Measurements from ENCODE around the gene ANKMY1.

Gene ANKMY1

DNA sequence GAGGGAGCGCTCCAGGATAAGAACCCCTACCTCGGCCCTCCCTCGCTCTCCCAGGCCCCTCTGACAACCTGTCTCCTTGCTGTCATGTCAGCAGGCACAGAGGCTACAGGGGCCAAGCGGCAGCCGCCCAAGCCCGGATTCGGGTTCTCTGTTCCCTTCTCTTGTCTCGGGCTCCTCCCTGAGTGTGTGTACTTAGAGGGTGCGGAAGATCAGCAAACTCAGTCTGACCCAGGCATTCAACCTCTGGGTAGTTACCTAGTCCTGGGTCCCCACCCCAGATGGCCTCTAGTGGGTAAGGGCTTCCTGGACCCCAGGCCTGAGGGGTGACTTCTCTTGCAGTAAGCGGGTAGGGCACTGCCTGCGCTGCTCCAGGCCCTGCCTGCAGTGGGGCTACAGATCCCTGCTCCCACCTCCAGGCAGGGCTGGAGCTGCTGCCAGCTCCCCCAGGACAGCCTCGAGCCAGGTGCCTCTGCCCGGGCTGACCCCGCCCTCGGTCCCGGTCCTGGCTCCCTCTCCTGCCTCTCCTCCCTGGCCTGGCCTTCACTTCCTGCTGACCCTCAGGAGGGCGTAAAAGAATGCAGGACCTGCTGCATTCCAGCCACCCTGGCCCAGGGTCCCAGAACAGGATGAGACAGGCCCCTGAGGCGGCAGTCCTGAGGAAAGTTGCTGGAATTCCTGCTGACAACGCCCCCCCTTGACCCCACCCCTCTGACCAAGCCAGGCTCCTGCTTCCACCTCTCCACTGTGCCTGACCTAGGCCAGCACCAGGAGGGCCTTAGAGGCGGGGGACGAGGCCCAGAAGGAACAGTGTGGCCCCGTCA is 100.4 kb downstream of the ANKMY1 start:
- DNase-seq = no peak

DNA sequence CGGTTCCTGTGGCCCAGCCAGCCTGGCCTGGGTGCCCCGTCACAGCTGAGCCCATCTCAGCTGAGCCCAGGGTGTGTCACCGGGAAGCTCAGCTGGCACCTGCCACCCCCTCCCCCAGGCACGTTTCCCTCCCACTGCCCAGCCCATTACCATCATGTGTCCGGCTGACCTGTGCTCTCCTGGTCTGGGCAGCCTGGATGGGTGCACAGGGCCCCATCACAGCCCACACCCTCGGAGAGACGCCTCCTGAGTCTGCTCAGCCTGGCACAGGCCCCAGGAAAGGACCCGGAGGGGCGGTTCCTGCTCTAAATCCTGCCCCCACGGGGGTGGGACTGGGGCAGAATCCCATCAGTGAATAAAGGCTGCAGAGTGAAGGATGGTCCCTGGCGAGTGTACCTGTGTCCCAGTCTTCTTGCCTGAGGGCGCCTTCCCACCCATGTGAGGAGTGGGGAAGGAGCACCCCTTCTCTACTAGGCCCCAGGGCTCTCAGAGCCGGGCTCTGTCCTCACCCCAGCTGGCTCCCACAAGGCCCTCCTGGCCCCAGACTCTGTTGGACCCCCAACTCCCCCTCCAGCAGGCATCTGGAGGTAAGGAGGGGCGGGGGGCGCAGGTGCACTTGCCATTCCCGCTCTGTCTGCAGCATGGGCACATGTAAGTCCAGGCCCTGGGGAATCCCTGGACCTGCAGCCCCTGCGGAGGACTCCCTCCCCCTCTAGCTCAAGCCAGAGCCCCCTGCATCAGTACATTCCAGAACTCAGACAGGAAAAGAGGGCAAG is 101.2 kb downstream of the ANKMY1 start:
- no peak for DNase-seq

DNA sequence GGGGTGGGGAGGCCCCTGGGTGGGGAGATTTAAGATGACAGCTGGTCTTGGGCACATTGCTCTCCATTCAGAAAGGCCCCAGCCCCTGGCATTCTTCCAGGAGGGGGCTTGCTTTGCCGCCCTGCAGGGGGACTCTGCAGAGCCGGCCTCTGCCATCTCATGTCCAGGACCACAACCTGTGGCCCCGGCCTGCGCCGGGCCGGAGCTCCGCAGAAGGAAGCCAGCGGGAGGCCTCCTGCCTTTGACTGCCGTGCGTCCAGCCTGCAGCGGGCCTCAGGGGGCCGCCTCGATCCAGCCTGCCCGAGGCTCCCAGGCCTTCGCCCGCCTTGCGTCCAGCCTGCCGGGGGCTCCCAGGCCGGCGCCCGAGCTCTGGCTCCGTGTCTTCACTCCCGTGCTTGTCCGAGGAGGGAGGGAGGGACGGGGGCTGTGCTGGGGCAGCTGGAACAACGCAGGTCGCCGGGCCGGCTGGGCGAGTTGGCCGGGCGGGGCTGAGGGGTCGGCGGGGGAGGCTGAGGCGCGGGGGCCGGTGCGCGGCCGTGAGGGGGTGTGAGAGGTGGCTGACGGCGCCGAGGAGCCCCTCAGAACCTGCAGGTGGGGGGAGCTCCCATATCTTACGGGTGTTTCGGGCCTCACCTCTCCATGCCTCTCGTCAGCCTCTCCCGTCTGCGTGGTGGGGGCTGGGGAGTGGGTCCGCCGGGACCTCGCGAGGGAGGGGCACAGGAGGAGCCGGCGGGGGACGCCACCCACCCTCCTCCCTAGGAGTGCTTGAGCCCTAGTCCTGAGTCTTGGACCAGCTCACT is 101.9 kb downstream of the ANKMY1 start:
- peak in 1 of 2 experiments; percentile 38 for DNase-seq

DNA sequence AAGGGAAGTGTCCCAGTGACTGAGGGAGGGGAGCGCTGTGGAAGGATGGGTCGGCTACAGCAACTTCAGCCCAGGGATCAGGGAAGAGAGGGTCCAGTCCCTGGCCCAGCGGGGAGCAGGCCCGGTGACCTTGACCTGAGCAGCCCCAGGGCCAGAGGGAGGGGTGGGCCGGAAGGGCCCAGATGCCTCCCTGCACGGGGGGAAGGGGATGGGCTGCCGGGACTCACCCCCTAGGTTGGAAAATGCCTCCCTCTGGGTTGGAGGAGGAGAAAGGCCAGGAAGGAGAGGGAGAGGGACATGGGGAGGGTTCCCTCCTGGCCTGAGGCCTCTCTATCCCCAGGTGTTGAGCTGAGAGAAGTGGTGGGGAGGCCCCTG is 102.5 kb downstream of the ANKMY1 start:
- no peak for DNase-seq

DNA sequence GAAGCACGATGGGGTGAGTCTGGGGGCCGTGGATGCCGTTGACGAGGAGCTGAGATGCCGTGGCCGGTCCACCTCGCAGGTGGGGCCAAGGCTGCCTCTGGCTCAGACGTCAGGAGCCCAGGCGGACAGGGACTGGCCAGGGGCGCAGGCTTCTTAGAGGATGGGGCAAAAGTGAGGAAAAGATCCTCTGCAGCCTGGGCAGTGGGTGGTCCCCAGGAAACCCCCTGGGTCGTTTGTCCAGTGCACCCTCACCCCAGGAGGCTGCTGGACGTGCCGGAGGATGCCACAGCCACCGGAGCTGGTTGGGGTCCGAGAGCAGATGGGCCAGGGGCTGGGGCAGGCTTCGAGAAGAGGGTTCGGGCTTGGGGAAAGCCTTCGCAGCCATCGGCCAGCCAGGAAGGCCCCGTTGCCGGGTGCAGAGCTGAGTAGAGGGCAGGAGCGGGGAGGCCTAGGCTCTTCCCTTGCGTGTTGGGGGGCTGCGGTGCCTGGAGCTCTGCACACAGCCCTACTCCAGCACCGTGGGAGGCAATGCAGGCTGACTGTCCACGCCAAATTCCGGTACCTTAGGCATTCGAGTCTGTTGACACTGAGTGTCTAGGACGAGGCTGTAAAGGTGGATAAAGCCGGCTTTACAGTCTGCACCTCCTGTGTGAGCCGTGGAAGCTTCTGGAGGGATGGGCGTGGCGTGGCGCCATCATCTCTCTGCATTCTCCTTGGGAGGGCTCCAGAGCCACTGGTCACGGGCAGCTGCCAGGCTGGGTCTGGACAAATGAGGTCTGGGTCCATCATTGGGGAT is 103.5 kb downstream of the ANKMY1 start:
- DNase-seq = no peak

DNA sequence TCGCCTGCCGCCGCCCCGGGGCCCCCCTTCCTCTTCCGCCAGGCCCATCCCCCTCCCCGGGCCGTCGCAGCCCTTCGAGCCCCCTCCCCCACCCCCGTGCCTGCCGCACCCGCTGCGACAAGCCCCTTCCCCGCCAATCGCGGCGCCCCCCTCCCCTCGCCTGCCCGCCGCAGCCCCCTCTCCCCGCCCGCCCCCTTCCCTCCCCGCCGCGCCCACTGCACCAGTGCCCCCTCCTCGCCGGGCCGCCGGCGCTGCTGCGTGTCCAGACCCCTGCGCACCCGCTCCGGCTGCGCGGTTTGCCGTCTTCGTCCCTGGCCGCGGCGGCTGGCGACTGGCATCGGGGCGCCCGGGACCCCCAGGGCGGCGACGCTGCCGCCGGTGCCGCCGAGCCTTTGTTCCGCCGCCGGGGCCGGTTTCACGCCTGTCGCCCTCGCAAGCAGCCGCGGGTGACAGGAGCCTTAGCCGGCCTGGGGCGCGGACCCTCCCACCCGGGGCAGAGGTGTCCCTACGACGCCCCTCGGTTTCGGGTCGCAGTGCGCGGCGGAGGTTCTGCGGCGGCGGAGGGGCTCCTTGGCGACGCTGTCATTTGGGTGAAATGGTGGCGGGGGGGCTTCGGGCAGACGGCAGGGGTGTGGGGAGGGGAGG is 104.2 kb downstream of the ANKMY1 start:
- DNase-seq = no peak

DNA sequence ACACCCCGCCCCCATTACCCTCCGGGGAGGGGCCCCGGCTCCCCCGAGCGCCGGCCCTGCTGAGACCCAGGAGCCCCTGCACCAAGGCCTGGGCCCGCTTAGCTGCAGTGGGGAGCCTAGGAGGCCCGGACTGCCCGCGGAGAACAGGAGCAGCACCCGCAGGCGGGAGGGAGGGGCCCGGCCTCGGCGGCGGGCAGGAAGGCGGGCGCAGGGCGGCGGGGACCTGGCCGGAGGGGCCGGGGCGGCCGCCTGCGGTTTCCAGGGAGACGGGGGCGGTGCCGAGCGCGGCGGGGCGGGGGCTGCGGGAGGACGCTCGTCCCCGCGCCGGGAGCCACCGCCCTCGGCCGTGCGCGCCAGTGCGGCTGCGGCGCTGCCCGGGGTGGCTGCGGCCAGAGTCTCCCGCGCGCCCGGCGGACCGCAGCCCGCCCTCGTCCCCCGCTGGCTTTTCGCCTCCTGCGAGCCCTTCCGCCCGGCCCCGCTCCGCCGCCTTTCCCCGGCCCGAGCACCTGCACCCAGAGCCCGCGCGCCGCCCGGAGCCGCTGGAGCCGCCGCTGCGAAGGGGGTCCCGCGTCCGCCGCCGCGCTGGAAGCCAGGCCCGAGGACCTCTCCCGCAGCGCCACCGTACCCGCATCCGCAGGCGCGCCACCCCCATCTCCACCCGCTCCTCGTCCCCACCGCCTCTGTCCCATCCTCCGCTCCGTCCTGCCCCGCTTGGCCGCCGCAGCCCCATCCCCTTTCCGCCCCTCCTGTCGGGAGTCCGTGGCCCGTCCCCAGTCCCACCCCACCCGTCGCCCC is 105.1 kb downstream of the ANKMY1 start:
- peak in 1 of 2 experiments; percentile 18 for DNase-seq

- no peak for DNase-seq
Observed at GRCh38 chr2:240451791-240452461, 105.9 kb downstream of the ANKMY1 start.

GRCh38 chr2:240451108-240451611 is 106.6 kb downstream of the ANKMY1 start:
- no peak for DNase-seq

GRCh38 chr2:240450532-240451107 is 107.2 kb downstream of the ANKMY1 start:
- no peak for DNase-seq

DNA sequence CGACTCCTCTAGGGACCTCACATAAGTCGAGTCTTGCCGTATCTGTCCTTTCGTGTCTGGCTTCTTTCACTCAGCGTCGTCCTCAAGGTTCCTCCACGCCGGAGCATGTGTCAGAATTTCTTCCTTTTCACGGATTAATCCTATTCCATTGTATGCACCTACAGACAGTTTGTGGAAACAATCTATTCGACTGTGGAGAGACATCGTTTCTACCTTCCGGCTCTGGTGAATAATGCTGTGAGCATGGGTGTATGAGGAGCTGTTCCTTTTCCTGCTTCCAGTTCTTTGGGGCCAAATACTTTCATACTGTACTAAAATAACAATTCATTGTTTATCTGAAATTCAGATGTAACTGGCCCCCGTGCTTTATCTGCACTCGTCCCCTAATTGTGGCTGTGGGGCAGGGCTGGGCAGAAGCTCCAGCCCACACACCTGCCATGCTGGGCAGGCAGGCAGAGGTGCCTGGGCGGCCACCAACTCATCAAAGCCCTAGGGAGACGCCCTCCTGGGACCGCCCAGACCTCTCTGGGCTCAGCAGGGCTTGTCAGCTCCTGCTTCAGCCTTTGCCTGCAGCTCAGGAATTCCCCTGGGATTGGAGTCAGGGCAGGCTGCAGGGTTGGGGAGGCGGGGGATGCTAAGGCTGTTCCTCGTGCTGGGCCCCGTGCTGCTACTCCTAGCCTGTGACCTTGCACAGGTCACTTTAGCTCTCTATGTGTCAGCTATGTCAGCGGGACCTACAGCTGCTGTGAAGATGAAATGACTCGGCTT is 107.8 kb downstream of the ANKMY1 start:
- DNase-seq = peak; percentile 18 to 41

GRCh38 chr2:240448387-240449274 is 109.2 kb downstream of the ANKMY1 start:
- no peak for DNase-seq

GRCh38 chr2:240447934-240448333 is 109.9 kb downstream of the ANKMY1 start:
- no peak for DNase-seq

GRCh38 chr2:240447331-240447730 is 110.5 kb downstream of the ANKMY1 start:
- DNase-seq = no peak

GRCh38 chr2:240446664-240447175 is 111.1 kb downstream of the ANKMY1 start:
- no peak for DNase-seq

- no peak for DNase-seq
Observed at GRCh38 chr2:240445961-240446663, 111.7 kb downstream of the ANKMY1 start.

GRCh38 chr2:240444464-240444863 is 113.3 kb downstream of the ANKMY1 start:
- no peak for DNase-seq
